GM10248 (cell line): ENCODE results near the gene HPS3.

ENCODE experiments used
- CTCF ChIA-PET: fragments of 300-600 bp; sonication (Branson Sonifier 250); formaldehyde crosslinking; extraction: SDS; loops from one replicate; lab custom pipeline; 2021; ENCODE audit warnings: antibody characterized with exemption; lab: Yijun Ruan, JAX
- POLR2A ChIA-PET: fragments of 350-650 bp; sonication (Branson Sonifier 250); formaldehyde crosslinking; extraction: SDS; loops from one replicate; lab custom pipeline; 2020; ENCODE audit warnings: antibody characterized with exemption; lab: Yijun Ruan, JAX
- DNase-seq: peaks from one replicate; pipeline ENCODE4 v3.0.0; 2012; ENCODE audit errors: extremely low spot score
- TF ChIP-seq, protein P1 (sequence below): IDR thresholded peaks from 2 replicates; pipeline ENCODE4 v1.5.1; 2012; ENCODE audit warnings: mild to moderate bottlenecking, low read depth; ENCODE audit errors: extremely low read depth, missing control alignments, control extremely low read depth

Gene HPS3

DNA sequence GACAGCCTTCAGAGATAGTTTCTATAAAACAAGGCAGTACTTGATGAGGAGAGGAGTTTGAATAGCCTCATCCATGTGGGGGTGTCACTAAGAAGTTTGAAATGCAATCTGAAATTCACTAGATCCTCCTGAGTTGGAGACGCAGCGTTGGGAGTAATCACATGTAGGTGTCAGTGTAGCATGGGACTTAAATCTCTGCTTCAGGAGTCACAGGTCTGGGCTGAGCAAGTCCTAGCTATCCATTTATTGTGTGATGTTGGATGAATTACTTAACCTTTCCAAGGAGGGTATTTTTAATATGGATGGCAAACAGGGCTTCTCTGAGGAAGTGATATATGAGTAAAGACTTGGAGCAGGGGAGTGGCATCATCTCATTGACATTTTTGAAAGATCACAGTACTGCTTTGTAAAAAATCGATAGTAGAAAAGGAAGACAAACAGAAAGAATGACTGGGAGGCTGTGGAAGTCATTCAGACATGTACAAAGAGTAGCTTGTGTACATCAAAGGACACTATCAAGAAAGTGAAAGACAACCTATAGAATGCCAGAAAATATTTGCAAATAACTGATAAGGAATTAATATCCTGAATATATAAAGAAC is 75.1 kb downstream of the HPS3 start:
- CTCF ChIA-PET, result no interaction called here
- DNase-seq, result no peak
- TF ChIP-seq, protein P1, sequence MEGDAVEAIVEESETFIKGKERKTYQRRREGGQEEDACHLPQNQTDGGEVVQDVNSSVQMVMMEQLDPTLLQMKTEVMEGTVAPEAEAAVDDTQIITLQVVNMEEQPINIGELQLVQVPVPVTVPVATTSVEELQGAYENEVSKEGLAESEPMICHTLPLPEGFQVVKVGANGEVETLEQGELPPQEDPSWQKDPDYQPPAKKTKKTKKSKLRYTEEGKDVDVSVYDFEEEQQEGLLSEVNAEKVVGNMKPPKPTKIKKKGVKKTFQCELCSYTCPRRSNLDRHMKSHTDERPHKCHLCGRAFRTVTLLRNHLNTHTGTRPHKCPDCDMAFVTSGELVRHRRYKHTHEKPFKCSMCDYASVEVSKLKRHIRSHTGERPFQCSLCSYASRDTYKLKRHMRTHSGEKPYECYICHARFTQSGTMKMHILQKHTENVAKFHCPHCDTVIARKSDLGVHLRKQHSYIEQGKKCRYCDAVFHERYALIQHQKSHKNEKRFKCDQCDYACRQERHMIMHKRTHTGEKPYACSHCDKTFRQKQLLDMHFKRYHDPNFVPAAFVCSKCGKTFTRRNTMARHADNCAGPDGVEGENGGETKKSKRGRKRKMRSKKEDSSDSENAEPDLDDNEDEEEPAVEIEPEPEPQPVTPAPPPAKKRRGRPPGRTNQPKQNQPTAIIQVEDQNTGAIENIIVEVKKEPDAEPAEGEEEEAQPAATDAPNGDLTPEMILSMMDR, result no peak
- POLR2A ChIA-PET, result no interaction called here

DNA sequence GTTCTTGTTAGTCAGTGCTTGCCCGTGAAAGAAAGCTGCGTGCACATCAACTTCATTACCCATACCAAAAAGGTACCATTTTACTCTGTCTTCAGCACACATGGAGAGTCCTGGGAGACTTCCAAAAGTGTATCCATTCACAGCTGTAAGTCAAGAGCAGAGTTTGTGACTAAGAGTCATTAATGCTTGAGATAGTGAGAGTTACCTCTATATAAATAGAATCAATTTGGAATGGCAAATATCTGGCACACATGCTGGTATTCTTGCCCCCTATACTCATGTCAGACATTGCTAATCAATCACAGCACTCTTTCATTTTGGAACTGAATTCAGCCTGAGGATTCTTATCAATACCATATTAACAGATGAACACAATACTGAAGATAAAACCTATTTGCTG is 78.0 kb downstream of the HPS3 start:
- ChIA-PET POLR2A (no interaction called here), CTCF (interaction anchor here (0.6 to 1.8 kb wide), 3 partner anchors 16 to 33 kb away, joined by 4 to 6 read pairs (median 5); no protein-coding TSS in a partner anchor)
- no peak for DNase-seq
- TF ChIP-seq, protein P1, result no peak

DNA sequence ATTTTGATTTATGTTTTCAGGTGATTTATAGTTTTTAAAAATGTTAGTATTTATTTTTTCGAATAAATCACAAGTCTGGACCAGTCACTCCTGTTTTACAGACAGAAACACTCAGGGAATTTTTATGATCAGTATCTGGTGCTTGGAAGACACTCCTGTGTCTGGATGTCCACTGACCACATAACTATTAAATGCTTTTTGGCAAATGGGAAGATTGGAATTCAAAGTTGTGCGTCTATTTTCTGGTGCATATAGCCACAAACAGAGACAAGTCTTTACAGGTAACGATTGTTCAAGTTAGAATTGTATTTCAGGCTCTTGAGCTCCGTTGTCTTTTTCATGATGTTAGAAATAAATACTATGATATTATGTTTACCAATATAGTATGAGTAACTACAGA is 80.0 kb downstream of the HPS3 start:
- no peak for DNase-seq
- ChIA-PET CTCF (interaction anchor here (1.4 kb wide), 1 partner anchor 89 kb away, joined by 4 read pairs; no protein-coding TSS in a partner anchor), POLR2A (no interaction called here)
- TF ChIP-seq, protein P1, result no peak

DNA sequence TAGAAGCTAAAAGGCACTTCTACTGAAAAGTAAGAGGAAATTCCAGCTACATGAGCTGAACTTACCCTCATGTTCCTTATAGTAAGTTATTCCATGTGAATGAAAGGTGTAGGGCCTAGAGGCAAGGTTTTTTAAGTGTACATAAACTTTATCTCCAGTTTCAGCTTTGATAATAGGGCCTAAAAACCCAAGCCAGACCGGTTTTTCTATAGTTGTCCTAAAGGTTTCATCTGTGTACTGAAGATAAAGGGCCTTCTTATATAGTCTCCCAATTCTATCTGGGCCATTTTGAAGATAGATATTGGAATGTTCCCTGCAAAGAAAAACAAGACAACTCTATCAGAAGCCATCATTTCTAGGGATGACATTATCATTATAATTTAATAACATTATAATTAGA is 82.9 kb downstream of the HPS3 start:
- CTCF ChIA-PET, result interaction anchor here (1.6 kb wide), 1 partner anchor 20 kb away, joined by 3 read pairs; no protein-coding TSS in a partner anchor
- TF ChIP-seq, protein P1, result no peak
- DNase-seq, result no peak
- POLR2A ChIA-PET, result no interaction called here

DNA sequence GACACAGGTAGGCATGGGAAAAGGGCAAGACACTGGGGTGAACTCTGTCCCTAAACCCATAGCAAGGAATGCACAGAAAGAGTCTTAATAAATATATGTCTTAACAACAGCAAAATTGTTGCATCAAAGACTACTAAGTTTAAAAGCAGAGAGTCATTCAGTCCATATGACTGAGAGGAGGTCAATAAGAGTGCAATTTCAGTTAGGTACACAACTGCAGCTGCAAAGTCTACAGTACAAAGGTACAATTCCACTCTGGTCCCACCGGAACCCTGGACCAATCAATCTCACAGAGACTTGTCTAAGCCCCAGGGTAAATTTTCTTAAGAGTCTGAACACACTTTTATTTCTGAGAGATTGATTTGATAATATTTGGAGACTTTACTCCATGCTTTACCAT is 85.3 kb downstream of the HPS3 start:
- CTCF ChIA-PET, result no interaction called here
- POLR2A ChIA-PET, result no interaction called here
- no peak for DNase-seq
- TF ChIP-seq, protein P1, result no peak

DNA sequence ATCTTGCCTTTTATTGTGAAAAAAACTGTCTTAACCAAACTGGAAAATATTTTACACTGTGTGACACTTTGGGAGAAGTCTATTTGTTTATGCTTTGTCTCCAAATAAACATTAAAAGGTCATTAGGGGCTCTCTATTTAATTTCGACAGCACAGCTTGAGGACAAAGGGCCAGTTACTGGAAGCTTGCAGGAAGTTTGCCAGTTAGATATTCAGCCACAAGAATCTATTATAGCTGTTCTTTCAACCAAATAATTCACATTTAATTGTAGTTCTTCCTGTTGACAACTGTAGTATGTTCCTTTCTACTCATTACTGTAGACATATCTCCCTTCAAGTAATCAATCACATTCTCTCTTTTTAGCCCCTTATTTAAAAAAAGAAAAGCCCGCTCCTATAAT is 86.1 kb downstream of the HPS3 start:
- TF ChIP-seq, protein P1, result no peak
- CTCF ChIA-PET, result interaction anchor here (1.5 kb wide), 1 partner anchor 53 kb away, joined by 3 read pairs; no protein-coding TSS in a partner anchor
- DNase-seq, result no peak
- POLR2A ChIA-PET, result no interaction called here
